SK-N-SH treated with all-trans-retinoic acid at 6 μM for 48 hours (cell line): ENCODE data around the gene DCXR.

Experiments
- BACH2 ChIP-seq: fragments of 250-450 bp; sonication (Bioruptor Pico); IDR thresholded peaks from 2 replicates; pipeline ENCODE4 v1.9.0; 2021; ENCODE audit warnings: mild to moderate bottlenecking, borderline replicate concordance
- ESRRG ChIP-seq: fragments of 250-450 bp; sonication (Bioruptor Pico); IDR thresholded peaks from 2 replicates; pipeline ENCODE4 v1.6.1; 2021; ENCODE audit warnings: mild to moderate bottlenecking
- ISL1 ChIP-seq: fragments of 250-450 bp; sonication (Bioruptor Pico); IDR thresholded peaks from 2 replicates; pipeline ENCODE4 v2.1.2; 2022; ENCODE audit warnings: mild to moderate bottlenecking, moderate library complexity
- OSR1 ChIP-seq: fragments of 250-450 bp; sonication (Bioruptor Pico); IDR thresholded peaks from 2 replicates; pipeline ENCODE4 v1.8.0; 2022; ENCODE audit warnings: moderate library complexity, mild to moderate bottlenecking, inconsistent platforms
- ZFP3 ChIP-seq: fragments of 250-450 bp; sonication (Bioruptor Pico); IDR thresholded peaks from 2 replicates; pipeline ENCODE4 v1.5.0; 2020; ENCODE audit warnings: mild to moderate bottlenecking, moderate library complexity
- TF ChIP-seq, protein P1 (sequence below): fragments of 250-450 bp; sonication (Bioruptor Pico); IDR thresholded peaks from 2 replicates; pipeline ENCODE4 v1.8.0; 2020; ENCODE audit warnings: mild to moderate bottlenecking, moderate library complexity, borderline replicate concordance
- TF ChIP-seq, protein P2 (sequence below): fragments of 250-450 bp; sonication (Bioruptor Pico); IDR thresholded peaks from 2 replicates; pipeline ENCODE4 v1.5.0; 2020; ENCODE audit warnings: mild to moderate bottlenecking, moderate library complexity

DNA sequence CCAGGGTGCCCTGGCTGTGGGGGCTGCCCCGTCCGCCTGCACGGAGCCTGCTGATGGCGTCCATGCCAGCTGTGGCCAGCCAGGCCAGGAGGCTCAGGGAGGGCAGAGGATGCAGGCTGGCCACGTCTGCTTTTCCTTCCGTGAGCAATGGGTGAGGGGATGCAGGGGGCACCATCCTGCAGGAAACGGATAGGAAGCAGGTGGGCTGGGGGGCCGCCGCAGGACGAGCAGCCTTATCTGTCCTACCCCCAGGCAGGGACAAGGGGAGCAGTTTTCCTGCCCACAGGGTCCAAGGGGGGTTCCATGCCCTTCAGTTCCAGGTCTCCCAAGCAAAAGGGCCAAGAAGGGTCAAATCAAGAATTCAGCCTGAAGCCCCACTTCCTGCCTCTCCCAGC lies 21.4 kb upstream of the DCXR start:
- TF ChIP-seq ESRRG (CRISPR knock-in tag) (no peak), ZFP3 (CRISPR knock-in tag) (no peak), BACH2 (no peak), ISL1 (CRISPR knock-in tag) (no peak), OSR1 (CRISPR knock-in tag) (no peak)
- TF ChIP-seq, protein P1, sequence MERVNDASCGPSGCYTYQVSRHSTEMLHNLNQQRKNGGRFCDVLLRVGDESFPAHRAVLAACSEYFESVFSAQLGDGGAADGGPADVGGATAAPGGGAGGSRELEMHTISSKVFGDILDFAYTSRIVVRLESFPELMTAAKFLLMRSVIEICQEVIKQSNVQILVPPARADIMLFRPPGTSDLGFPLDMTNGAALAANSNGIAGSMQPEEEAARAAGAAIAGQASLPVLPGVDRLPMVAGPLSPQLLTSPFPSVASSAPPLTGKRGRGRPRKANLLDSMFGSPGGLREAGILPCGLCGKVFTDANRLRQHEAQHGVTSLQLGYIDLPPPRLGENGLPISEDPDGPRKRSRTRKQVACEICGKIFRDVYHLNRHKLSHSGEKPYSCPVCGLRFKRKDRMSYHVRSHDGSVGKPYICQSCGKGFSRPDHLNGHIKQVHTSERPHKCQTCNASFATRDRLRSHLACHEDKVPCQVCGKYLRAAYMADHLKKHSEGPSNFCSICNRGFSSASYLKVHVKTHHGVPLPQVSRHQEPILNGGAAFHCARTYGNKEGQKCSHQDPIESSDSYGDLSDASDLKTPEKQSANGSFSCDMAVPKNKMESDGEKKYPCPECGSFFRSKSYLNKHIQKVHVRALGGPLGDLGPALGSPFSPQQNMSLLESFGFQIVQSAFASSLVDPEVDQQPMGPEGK (CRISPR knock-in tag): no peak
- TF ChIP-seq, protein P2, sequence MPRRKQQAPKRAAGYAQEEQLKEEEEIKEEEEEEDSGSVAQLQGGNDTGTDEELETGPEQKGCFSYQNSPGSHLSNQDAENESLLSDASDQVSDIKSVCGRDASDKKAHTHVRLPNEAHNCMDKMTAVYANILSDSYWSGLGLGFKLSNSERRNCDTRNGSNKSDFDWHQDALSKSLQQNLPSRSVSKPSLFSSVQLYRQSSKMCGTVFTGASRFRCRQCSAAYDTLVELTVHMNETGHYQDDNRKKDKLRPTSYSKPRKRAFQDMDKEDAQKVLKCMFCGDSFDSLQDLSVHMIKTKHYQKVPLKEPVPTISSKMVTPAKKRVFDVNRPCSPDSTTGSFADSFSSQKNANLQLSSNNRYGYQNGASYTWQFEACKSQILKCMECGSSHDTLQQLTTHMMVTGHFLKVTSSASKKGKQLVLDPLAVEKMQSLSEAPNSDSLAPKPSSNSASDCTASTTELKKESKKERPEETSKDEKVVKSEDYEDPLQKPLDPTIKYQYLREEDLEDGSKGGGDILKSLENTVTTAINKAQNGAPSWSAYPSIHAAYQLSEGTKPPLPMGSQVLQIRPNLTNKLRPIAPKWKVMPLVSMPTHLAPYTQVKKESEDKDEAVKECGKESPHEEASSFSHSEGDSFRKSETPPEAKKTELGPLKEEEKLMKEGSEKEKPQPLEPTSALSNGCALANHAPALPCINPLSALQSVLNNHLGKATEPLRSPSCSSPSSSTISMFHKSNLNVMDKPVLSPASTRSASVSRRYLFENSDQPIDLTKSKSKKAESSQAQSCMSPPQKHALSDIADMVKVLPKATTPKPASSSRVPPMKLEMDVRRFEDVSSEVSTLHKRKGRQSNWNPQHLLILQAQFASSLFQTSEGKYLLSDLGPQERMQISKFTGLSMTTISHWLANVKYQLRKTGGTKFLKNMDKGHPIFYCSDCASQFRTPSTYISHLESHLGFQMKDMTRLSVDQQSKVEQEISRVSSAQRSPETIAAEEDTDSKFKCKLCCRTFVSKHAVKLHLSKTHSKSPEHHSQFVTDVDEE: no peak
